ENCODE measurements around the gene LILRA5.
"Not testable (repeated sequence)": the region's sequence is repeated elsewhere in the genome, so short reads cannot be mapped to it uniquely, and the experiment has no call there.

LILRA5 gene

DNA sequence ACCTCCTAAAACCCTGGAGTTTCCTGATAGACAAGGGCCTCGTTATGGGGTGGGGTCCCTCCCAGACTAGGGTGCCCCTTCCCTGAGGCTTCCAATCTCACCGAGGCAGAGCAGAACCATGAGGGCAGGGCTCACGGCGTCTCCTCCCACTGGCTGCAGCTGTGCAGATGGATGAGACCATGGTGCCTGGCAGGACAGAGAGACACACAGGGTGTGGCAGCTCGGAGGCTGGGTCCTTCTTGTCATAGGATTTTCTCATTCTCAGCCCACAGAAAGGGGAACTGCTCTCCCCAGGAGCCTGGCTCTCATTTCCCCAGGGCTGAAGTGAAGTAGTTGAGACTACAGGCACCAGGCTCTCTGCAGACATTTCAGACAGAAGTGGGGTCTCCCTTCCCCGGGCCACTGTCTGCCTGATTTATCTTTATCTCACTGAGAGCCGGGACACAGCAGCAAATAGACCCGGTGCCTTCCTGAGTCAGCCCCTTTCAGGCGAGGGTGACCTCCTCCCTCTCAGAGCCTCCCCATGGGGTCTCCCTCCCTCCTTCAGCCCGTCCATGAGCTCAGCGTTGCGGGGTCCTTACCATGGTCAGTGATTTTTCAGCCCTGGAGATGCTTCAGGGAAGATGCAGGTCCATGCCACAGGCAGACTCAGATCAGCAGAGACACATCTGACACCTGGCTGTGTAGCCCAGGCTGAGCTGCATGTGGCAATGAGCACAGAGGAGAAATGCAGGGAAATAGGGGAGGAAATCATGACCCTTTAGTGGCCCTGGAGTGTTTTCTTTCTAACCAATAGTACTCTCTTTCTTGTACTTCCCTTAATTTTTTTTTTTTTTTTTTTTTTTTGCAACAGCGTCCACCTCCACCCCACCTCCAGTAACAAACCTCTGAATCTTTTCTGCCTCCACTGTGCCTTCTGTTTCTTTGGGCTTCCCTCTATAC is at the start of gene LILRA5:
Gene LILRA5, minus strand, starts transcription at position 731 of the 942 bp plus-strand sequence. Its CDS starts 147 bp downstream, at position 584.
- no peak for DNase-seq

DNA sequence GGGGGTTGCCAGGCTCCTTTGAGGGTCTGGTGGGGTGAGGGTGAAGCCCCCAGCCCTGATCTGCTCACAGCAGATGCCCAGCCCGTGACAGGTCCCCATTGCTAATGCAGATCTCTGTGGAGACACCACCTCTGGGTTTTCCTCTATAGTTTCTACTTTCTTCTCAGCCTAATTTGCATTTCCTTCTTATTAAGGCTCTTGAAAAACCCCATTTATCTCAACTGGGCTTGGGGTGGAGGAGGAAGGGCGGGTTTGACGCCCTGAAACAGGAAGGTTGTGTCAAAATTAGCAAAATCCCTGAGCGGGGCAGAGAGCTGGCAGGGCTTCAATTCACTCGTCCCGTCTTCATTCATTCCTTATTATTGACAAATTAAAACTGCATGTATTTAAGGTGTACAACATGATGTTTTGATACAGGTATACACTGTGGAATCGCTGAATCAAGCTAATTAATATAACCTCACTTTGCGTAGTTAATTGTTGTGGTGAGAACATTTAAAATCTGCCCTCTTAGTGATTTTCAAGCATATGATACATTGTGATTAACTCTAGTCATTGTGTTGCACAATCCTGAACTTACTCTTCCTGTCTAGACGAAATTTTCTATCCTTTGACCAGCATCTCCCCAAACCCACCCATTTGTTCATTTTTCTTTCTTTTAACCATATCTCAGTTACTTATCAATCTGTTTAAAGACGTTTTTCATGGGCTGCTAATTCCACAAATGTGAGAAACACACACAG is 48.9 kb upstream of the LILRA5 start:
- DNase-seq, result not testable (repeated sequence)

GRCh38 chr19:54359149-54359820 is 46.3 kb upstream of the LILRA5 start:
- DNase-seq, result not testable (repeated sequence)

DNA sequence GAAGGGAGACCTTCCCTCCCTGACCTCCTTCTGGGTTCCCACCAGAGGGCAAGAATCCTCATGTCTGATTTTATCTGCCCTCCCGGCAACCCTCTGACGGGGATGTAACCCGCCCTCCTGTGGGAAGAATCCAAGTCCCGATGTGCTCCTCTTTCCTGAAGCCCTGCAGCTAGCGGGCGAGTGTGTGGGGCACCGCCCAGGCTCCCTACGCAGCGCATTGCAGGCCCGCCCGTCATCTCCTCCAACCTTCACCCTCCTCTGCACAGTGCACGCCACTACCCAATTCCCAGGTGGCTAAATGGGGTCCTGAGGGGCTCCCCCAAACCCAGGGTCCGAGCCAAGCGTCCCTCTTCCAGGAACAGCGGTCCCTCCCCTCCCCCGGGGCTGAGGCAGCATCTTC is 44.4 kb upstream of the LILRA5 start:
- DNase-seq, result no peak

DNA sequence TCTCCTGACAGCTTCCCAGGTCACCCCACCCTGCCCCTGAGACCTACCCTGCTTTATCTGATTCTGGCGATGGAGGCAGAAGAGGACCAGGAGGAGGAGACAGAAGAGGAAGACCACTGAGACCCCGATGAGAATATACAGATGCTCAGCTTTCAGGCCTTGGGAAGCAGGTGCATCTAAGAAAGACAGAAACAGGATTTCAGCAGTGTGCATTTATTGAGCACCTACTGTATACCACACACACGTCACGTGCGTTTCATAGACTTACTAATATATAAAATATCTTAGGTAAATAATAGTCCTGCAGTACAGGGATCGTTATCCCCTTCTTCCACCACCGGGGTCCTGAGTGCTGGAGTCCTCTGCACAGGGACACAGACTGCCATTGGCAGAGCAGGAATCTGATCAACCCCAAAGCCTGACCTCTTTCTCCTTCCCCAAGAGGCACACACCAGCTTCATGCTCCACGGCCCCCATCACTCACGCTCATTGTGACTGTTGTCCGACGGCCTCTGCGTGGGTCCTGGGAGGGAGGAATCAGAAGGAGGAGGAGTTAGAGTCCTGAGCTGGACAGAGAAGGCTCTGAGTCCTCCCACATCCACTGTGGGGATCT is 43.6 kb upstream of the LILRA5 start:
- DNase-seq, result no peak

DNA sequence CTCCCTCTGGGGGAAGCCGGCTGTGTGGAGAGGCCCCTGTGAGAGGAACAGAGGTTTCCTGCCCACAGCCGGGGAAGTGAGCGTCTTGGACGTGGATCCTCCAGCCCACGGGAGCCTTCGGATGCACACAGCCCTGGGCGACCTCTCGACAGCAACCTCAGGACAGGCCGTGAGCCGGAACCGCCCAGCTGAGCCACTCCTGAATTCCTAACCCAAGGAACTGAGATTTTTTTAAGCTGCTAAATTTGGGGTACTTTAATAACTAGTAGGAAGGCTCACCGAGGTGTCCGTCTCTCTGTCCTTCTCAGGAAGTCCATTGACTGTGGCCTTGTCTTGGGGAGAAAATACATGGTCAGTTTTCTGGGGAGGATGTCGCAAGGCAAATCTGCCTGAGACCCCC is 42.7 kb upstream of the LILRA5 start:
- DNase-seq, result no peak

GRCh38 chr19:54354761-54355160 is 41.8 kb upstream of the LILRA5 start:
- no peak for DNase-seq

GRCh38 chr19:54352546-54352945 is 39.6 kb upstream of the LILRA5 start:
- no peak for DNase-seq

- DNase-seq, result no peak
Measured at GRCh38 chr19:54352041-54352440, 39.1 kb upstream of the LILRA5 start.

DNA sequence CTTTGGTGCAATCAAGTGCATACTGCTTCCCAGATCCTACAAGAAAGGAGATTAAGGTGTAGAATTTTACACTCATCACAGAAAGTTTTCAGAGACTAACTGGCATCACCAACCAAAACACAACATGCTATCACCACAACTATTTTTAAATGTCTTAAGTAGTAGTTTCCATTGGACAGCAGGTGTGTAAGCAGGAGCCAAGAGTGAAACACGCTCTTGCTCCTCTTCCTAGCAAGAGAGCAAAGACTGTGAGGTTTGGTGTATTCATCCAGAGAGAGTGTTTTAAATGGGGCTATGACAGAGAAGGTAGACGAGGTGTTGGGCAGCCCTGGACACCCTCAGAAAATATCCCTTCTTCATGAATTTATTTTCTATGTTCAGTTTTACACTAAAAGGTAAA is 38.5 kb upstream of the LILRA5 start:
- DNase-seq, result no peak

DNA sequence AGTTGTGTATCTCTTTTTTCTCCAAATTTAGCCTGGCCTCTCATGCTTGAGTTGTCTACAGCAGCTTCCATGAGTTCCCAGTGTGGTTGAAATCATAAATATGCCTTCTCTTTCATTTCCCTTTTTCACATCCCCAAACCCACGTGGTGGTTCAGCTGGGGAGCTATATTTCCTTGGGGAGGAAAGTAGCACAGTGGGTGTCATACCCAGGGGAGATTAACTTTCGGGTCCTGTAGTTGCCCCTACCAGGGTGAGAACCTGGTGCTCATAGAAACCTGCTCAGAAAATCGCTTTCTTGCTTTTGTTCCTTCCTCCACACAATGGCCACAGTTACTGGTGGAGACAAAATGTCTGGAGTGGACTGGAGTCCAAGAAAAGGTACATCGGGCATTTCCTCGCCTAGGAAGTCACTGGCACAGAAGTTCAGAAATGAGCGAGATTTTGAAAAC is 33.0 kb upstream of the LILRA5 start:
- no peak for DNase-seq

GRCh38 chr19:54343868-54344267 is 30.9 kb upstream of the LILRA5 start:
- no peak for DNase-seq

GRCh38 chr19:54341295-54341694 is 28.3 kb upstream of the LILRA5 start:
- DNase-seq, result no peak

- no peak for DNase-seq
Measured at GRCh38 chr19:54339646-54340358, 26.8 kb upstream of the LILRA5 start.

DNA sequence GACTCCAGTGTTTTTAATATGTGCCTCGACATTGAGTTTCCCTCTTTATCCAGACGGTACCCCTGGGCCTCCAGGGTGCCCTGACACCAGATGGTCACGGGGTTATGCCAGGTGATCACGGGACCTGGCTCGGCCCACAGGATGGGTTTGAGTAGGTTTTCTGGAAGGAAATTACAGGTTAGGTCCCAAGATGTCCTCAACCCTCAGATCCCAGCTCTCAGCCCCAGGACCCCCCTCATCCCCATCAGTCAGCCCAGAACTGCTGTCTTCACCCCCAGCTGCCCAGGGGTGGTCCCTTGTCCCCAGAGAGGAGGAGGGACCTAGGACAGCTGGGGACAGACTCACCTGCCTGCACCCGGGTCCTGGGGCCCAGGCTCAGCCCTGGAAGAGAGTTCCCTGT is 25.6 kb upstream of the LILRA5 start:
- DNase-seq, result no peak

DNA sequence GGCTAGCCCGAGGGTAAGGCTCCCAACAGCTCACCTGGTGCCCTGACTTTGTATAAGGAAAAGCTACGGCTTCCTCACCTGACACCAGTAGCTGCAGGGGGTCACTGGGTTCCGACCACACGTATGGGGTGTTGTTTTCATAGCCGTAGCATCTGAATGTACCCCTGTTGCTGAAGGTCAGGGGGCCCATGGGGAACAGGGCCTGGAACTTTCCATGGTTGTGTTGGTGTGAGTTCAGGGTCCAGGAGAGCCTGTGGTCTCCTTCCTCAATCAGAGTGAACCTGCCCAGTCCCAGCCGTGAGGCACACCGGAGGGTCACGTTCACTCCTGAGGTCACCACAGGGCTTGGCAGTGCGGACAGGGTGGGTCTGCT is 24.9 kb upstream of the LILRA5 start:
- DNase-seq, result no peak

GRCh38 chr19:54336893-54337857 is 24.2 kb upstream of the LILRA5 start:
- no peak for DNase-seq

DNA sequence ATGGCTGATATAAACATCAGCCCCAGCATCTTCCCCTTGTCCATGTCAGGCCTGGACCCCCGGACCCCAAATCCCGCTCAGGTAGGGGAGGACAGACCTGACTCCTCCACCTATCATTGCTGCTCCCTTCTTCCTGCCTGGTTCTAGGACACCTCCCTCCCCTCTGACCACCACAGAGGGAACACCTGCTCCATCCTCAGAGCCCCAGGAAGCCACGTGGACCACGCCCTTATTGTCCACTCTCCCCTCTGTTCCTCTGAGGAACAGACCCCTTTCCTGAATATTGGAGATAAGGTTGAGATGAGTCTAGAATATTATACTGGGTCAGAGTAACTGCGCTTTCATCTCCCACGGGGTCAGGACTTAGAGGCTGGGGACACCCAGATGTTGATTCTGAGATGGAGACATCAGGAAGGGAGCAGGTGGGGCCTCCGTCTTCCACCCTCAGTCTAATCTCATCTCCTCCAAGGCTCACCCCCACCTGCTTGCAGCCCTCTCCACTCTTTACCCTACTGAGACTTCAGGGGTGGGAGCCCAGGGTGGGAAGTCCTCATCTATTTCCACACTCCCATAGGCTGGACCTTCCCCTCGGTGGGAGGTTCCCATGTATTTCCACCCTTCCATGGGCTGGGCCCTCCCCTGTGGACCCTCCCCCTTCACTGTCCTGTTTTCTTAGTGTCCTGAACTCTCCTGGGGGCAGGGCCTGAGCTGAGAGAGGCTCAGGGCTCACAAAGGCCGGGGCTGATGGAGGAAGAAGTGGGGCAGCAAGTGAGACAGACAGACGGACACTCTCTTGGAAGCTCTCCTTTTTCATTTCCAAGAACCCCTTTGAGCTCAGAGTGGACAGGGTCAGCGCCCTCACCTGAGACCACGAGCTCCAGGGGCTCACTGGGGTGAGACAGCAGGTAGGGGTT is 23.3 kb upstream of the LILRA5 start:
- DNase-seq, result no peak

DNA sequence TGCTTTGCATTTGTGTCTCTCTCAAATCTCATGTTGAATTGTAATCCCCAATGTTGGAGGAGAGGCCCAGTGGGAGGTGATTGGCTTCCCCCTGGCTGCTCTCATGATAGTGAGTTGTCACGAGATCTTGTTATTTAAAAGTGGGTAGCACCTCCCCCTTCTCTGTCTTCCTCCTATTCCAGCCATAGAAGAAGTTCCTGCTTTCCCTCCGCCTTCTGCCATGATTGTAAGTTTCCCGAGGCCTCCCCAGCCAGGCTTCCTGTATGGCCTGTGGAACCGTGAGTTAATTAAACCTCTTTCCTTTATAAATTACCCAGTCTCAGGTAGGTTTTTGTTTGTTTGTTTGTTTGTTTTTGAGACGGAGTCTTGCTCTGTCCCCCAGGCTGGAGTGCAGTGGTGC is 22.2 kb upstream of the LILRA5 start:
- DNase-seq, result no peak

Measured in NCI-H1417 treated with DMSO at 0.1 percent for 48 hours (cell line).